Uterus (tissue), 4 donors: ENCODE measurements around the gene IL32. TPM values are rescaled to one million over a fixed set of nuclear protein-coding genes. Genes with fewer than 3 reads are reported as not detected.

Experiments
- DNase-seq, 2 donors: peaks; one replicate each; pipeline ENCODE4 v3.0.0-alpha.2; 2019 to 2020
- H3K27ac ChIP-seq, 2 donors: fragments of 200-600 bp; sonication (generic); 1 replicate in 1 of 2; 2 replicates in 1 of 2; pipeline ENCODE4 v1.5.1; 2016 to 2018
- H3K27me3 ChIP-seq, 2 donors: fragments of 200-600 bp; sonication (generic); one replicate each; pipeline ENCODE4 v1.5.1; 2018 to 2019; ENCODE audit warnings: control low read depth in 1 of 2
- H3K36me3 ChIP-seq, 2 donors: fragments of 200-600 bp; sonication (generic); one replicate each; pipeline ENCODE4 v1.5.1; 2019; ENCODE audit warnings: control low read depth in 1 of 2
- H3K4me1 ChIP-seq, 2 donors: fragments of 200-600 bp; sonication (generic); one replicate each; pipeline ENCODE4 v1.5.1; 2018 to 2019; ENCODE audit warnings: control low read depth in 1 of 2
- H3K4me3 ChIP-seq, 2 donors: fragments of 200-600 bp; sonication (generic); 1 replicate in 1 of 2; 2 replicates in 1 of 2; pipeline ENCODE4 v1.5.1; 2018 to 2019; ENCODE audit warnings: mild to moderate bottlenecking in 1 of 2
- H3K9me3 ChIP-seq, 2 donors: fragments of 200-600 bp; sonication (generic); one replicate each; pipeline ENCODE4 v1.5.1; 2019; ENCODE audit warnings: control low read depth in 1 of 2
- CTCF ChIP-seq, 4 experiments: fragments of 200-600 bp in 2 of 4; fragments of 450-650 bp in 2 of 4; sonication (generic) in 2 of 4; IDR thresholded peaks; one replicate each; pipeline ENCODE4 v1.5.1; 2016 to 2019; ENCODE audit warnings: antibody characterized with exemption in 4 of 4, mild to moderate bottlenecking in 2 of 4, moderate library complexity in 1 of 4
- POLR2A ChIP-seq, 2 donors: fragments of 450-650 bp; IDR thresholded peaks; one replicate each; pipeline ENCODE4 v1.6.1; 2016; ENCODE audit warnings: antibody characterized with exemption in 2 of 2, mild to moderate bottlenecking in 1 of 2, moderate library complexity in 1 of 2
- intact Hi-C: fragments of 100-400 bp; cut with DNase I; formaldehyde crosslinking; loops from one replicate; pipeline ENCODE4 v1.15.1; 2023; ENCODE audit warnings: low total_unique reads
- small RNA-seq: library from RNA; depleted of rRNA; stranded (forward); fragments of <200 nt; gene quantifications from one replicate; pipeline ENCODE3, GENCODE V24; 2016
- total RNA-seq, 4 donors: library from RNA; depleted of rRNA in 3 of 4; stranded (reverse); fragments of >200 nt in 3 of 4; gene quantifications; one replicate each; pipeline versions ENCODE4 v1.1.0 to v1.2.4, GENCODE V29; 2014 to 2023
- donor health status: DM: yes; HTN: yes; CAD: no.

Gene IL32
- total RNA-seq, 4 donors from 2014 or later, result 7.5 to 37.1 (median 20.9) TPM

DNA sequence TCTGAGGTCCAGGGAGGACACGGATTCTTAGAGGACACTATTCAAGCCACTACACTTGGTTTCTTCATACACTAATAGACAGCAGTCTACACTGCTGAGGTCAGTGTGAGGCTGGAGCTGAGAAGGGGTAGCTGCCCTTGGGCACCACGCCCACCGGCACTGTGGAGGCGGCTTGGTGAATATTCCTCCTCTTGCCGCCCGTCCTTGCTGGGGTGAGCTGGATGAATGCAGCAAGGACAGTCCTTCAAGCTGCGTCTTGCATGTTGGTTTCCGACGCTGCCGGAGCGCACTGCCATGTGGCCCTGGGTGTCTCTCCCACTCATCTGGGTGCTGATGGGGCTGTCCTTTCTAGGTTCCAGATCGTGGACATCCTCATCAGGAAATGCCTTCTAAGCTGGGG, 49.6 kb downstream of the IL32 start:
- no peaks in the 10 kb centered on the region for H3K27me3 ChIP-seq
- H3K9me3 ChIP-seq, result no peaks in the 10 kb centered on the region
- intact Hi-C loops, result no loop called here
- no peak for DNase-seq
- no peak overlapping the region for H3K27ac ChIP-seq
- no peaks in the 10 kb centered on the region for H3K36me3 ChIP-seq
- TF ChIP-seq CTCF (IDR thresholded peaks at IDR 0.05) (no peak), POLR2A (IDR thresholded peaks at IDR 0.05) (no peak)
- H3K4me3 ChIP-seq, result no peak overlapping the region
- peaks cover 0 to 4% of the 10 kb centered on the region in 2 donors for H3K4me1 ChIP-seq

GRCh38 chr16:3115561-3115960, 50.1 kb downstream of the IL32 start:
- Histone ChIP-seq H3K27ac (no peak overlapping the region), H3K27me3 (no peaks in the 10 kb centered on the region), H3K4me1 (peaks cover 0 to 4% of the 10 kb centered on the region in 2 donors), H3K36me3 (no peaks in the 10 kb centered on the region), H3K4me3 (no peak overlapping the region), H3K9me3 (no peaks in the 10 kb centered on the region)
- intact Hi-C loops, result no loop called here
- TF ChIP-seq POLR2A (IDR thresholded peaks at IDR 0.05) (no peak), CTCF (IDR thresholded peaks at IDR 0.05) (no peak)
- DNase-seq, result no peak

GRCh38 chr16:3118204-3118790, 52.9 kb downstream of the IL32 start:
- Histone ChIP-seq H3K4me1 (no peaks in the 10 kb centered on the region), H3K27ac (no peak overlapping the region), H3K4me3 (no peak overlapping the region), H3K27me3 (no peaks in the 10 kb centered on the region), H3K36me3 (no peaks in the 10 kb centered on the region), H3K9me3 (no peaks in the 10 kb centered on the region)
- intact Hi-C loops, result no loop called here
- no peak for DNase-seq
- TF ChIP-seq POLR2A (IDR thresholded peaks at IDR 0.05), result no peak
- no peak for TF ChIP-seq CTCF (IDR thresholded peaks at IDR 0.05)

GRCh38 chr16:3118846-3119245, 53.4 kb downstream of the IL32 start:
- intact Hi-C loops, result no loop called here
- TF ChIP-seq CTCF (IDR thresholded peaks at IDR 0.05) (no peak), POLR2A (IDR thresholded peaks at IDR 0.05) (no peak)
- no peaks in the 10 kb centered on the region for H3K36me3 ChIP-seq
- no peaks in the 10 kb centered on the region for H3K27me3 ChIP-seq
- no peak overlapping the region for H3K27ac ChIP-seq
- no peak overlapping the region for H3K4me3 ChIP-seq
- no peak for DNase-seq
- peaks cover 0 to 4% of the 10 kb centered on the region in 2 donors for H3K4me1 ChIP-seq
- H3K9me3 ChIP-seq, result no peaks in the 10 kb centered on the region

Small RNA genes within 50 kb of the gene (small RNA-seq; reads per million reads assigned to genes)
- not detected for gene RNU1-22P

Other genes with a start within 250 kb of the IL32 start
- gene PRSS21, start 248.4 kb upstream of the IL32 start, total RNA-seq, result not detected
- gene ZG16B, start 235.3 kb upstream of the IL32 start, total RNA-seq, result 10 to 100 TPM in 1 of 4 donors, 1 to 10 TPM in 1, not detected in 2; 1.3 to 15.9 TPM
- gene PRSS22, start 207.5 kb upstream of the IL32 start, total RNA-seq, result 1 to 10 TPM in 1 of 4 donors, under 1 TPM in 1, not detected in 2; 0.46 to 2.4 TPM
- gene FLYWCH2, start 182.4 kb upstream of the IL32 start, total RNA-seq, result 100 to 1,000 TPM in 1 of 4 donors, 10 to 100 TPM in 3; 27.9 to 223 (median 40.9) TPM
- 10 to 100 TPM; 11.5 to 62.3 (median 27.2) TPM for gene FLYWCH1, start 153.7 kb upstream of the IL32 start, total RNA-seq
- under 1 TPM in 1 of 4 donors, not detected in 3; 0.41 TPM for gene KREMEN2, start 101.4 kb upstream of the IL32 start, total RNA-seq
- gene PAQR4, start 96.3 kb upstream of the IL32 start, total RNA-seq, result 1 to 10 TPM in 3 of 4 donors, under 1 TPM in 1; 0.26 to 4.8 (median 2.5) TPM
- gene PKMYT1, start 85.2 kb upstream of the IL32 start, total RNA-seq, result 1 to 10 TPM in 1 of 4 donors, not detected in 3; 6.1 TPM
- gene CLDN9, start 52.7 kb upstream of the IL32 start, total RNA-seq, result 1 to 10 TPM in 1 of 4 donors, under 1 TPM in 1, not detected in 2; 0.21 to 1.8 TPM
- 1 to 10 TPM in 1 of 4 donors, not detected in 3; 4.1 TPM for gene CLDN6, start 47.5 kb upstream of the IL32 start, total RNA-seq
- gene TNFRSF12A, start 45.3 kb upstream of the IL32 start, total RNA-seq, result 10 to 100 TPM; 12.6 to 76.2 (median 24.0) TPM
- 10 to 100 TPM in 3 of 4 donors, 1 to 10 TPM in 1; 3.6 to 67.5 (median 25.4) TPM for gene HCFC1R1, start 41.7 kb upstream of the IL32 start, total RNA-seq
- gene THOC6, start 41.6 kb upstream of the IL32 start, total RNA-seq, result 10 to 100 TPM in 3 of 4 donors, 1 to 10 TPM in 1; 3.8 to 29.0 (median 22.3) TPM
- gene BICDL2, start 28.7 kb upstream of the IL32 start, total RNA-seq, result 1 to 10 TPM in 1 of 4 donors, under 1 TPM in 2, not detected in 1; 0.26 to 1.9 (median 0.29) TPM
- 1 to 10 TPM in 1 of 4 donors, under 1 TPM in 1, not detected in 2; 0.21 to 1.1 TPM for gene MMP25, start 19.1 kb upstream of the IL32 start, total RNA-seq
- not detected for gene ZSCAN10, start 33.7 kb downstream of the IL32 start, total RNA-seq
- 10 to 100 TPM; 12.9 to 26.9 (median 18.3) TPM for gene ZNF205, start 46.9 kb downstream of the IL32 start, total RNA-seq
- 100 to 1,000 TPM in 1 of 4 donors, 10 to 100 TPM in 1, 1 to 10 TPM in 1, under 1 TPM in 1; 0.77 to 101 (median 11.1) TPM for gene ZNF213, start 69.4 kb downstream of the IL32 start, total RNA-seq
- not detected for gene OR1F1, start 122.6 kb downstream of the IL32 start, total RNA-seq
- gene ZNF200, start 169.5 kb downstream of the IL32 start, total RNA-seq, result 10 to 100 TPM in 2 of 4 donors, 1 to 10 TPM in 2; 4.1 to 17.6 (median 10.7) TPM
- 10 to 100 TPM in 1 of 4 donors, 1 to 10 TPM in 1, under 1 TPM in 2; 0.21 to 12.0 (median 1.1) TPM for gene MEFV, start 191.0 kb downstream of the IL32 start, total RNA-seq
- gene ZNF263, start 217.9 kb downstream of the IL32 start, total RNA-seq, result 10 to 100 TPM; 13.2 to 82.5 (median 53.9) TPM
- gene TIGD7, start 239.8 kb downstream of the IL32 start, total RNA-seq, result 10 to 100 TPM in 2 of 4 donors, 1 to 10 TPM in 2; 1.5 to 21.8 (median 10.1) TPM
- 10 to 100 TPM in 3 of 4 donors, 1 to 10 TPM in 1; 8.8 to 54.5 (median 30.9) TPM for gene ZNF75A, start 239.9 kb downstream of the IL32 start, total RNA-seq